WTC11 (cell line): ENCODE results near the gene NSD1.

Experiments used
- CTCF ChIP-seq: fragments of 200-600 bp; IDR thresholded peaks from 2 replicates; pipeline ENCODE4 v1.8.0; 2022; ENCODE audit warnings: antibody characterized with exemption
- FOXK1 ChIP-seq: sonication (generic); formaldehyde crosslinking; IDR thresholded peaks from 2 replicates; pipeline ENCODE4 v1.8.0; 2022; ENCODE audit warnings: mild to moderate bottlenecking, moderate library complexity, missing genetic modification reagents
- KAT7 ChIP-seq: sonication (generic); formaldehyde crosslinking; IDR thresholded peaks from 2 replicates; pipeline ENCODE4 v1.8.1; 2023; ENCODE audit warnings: missing genetic modification reagents, mild to moderate bottlenecking, borderline replicate concordance
- ZBTB43 ChIP-seq: sonication (generic); formaldehyde crosslinking; IDR thresholded peaks from 2 replicates; pipeline ENCODE4 v1.8.1; 2023; ENCODE audit warnings: mild to moderate bottlenecking, missing genetic modification reagents

- TF ChIP-seq CTCF (no peak), ZBTB43 (no peak), FOXK1 (CRISPR knock-in tag) (no peak), KAT7 (CRISPR knock-in tag) (no peak)
Observed at GRCh38 chr5:177264178-177264577, 130.6 kb downstream of the NSD1 start.
